Left lung (tissue), 14 donors: Measurements from ENCODE around the gene RBBP8. TPM values are rescaled to one million over a fixed set of nuclear protein-coding genes. Genes with fewer than 3 reads are reported as not detected.
"Not testable (repeated sequence)": the region's sequence is repeated elsewhere in the genome, so short reads cannot be mapped to it uniquely, and the experiment has no call there.

Source experiments
- ATAC-seq: fragments of 200-7000 bp; cut with Tn5 transposase; one replicate; pipeline ENCODE4 v1.9.1; 2020; ENCODE audit warnings: moderate library complexity
- DNase-seq, 4 donors: peaks; one replicate each; pipeline ENCODE4 v3.0.0-alpha.2; 2013 to 2020
- H3K27ac ChIP-seq, 2 donors: fragments of 200-600 bp; sonication (generic) in 1 of 2; one replicate each; pipeline versions ENCODE4 v1.5.0 to v1.8.0; 2020 to 2021
- H3K27me3 ChIP-seq, 2 donors: fragments of 200-600 bp; sonication (generic) in 1 of 2; one replicate each; pipeline versions ENCODE4 v1.5.0 to v1.8.0; 2020 to 2021
- H3K36me3 ChIP-seq, 2 donors: fragments of 200-600 bp; sonication (generic) in 1 of 2; one replicate each; pipeline versions ENCODE4 v1.5.0 to v1.8.0; 2020 to 2021
- H3K4me1 ChIP-seq, 2 donors: fragments of 200-600 bp; one replicate each; pipeline ENCODE4 v1.8.0; 2021
- H3K4me3 ChIP-seq, 2 donors: fragments of 200-600 bp; sonication (generic) in 1 of 2; one replicate each; pipeline versions ENCODE4 v1.5.0 to v1.8.0; 2020 to 2021; ENCODE audit warnings: mild to moderate bottlenecking in 1 of 2
- H3K9me3 ChIP-seq, 2 donors: fragments of 200-600 bp; sonication (generic) in 1 of 2; one replicate each; pipeline versions ENCODE4 v1.5.0 to v1.8.0; 2020 to 2021
- intact Hi-C, 2 donors: fragments of 100-400 bp; cut with DNase I; formaldehyde crosslinking; loops; one replicate each; pipeline versions ENCODE4 v1.11.2 to v1.14.2; 2022
- long read RNA-seq, 12 donors: library from polyadenylated mRNA in 2 of 12; unstranded in 2 of 12; transcript quantifications; one replicate each; pipeline ENCODE4 v2.0.0 and lab custom pipeline, GENCODE V29; 2019 to 2026
- polyA plus RNA-seq, 6 donors: library from polyadenylated mRNA; unstranded; fragments of 120-200 nt; gene quantifications; one replicate each; pipeline ENCODE4 v1.2.1, GENCODE V29; 2013; ENCODE audit not compliant: insufficient read length in 6 of 6
- total RNA-seq, 2 donors: library from RNA; stranded (reverse); fragmentation: NEBNext Ultra II Directional; extraction: Animal tissue kit (Norgen Biotek cat#: 25700); gene quantifications; one replicate each; pipeline ENCODE4 v1.2.1, GENCODE V29; 2021
- TF ChIP-seq, protein P1 (sequence below), 2 donors: fragments of 200-600 bp; sonication (generic) in 1 of 2; IDR thresholded peaks; one replicate each; pipeline versions ENCODE4 v1.5.0 to v1.8.0; 2021; ENCODE audit warnings: antibody characterized with exemption in 2 of 2
- donor health status: DM: no; HTN: yes; CAD: no.
- donor health status: DM: no; HTN: no; CAD: no.

RBBP8 gene
- total RNA-seq (10 to 100 TPM; 47.6 to 47.7 TPM), polyA plus RNA-seq (10 to 100 TPM; 24.6 to 33.7 (median 30.8) TPM)
- long read RNA-seq, donor 1, partial matches to known transcripts: 0 of 2 reads
- long read RNA-seq, donor 1, other reads (novel, unspliced or antisense): 0 of 2 reads
- long read RNA-seq, donor 2, partial matches to known transcripts: 0 of 1 reads
- long read RNA-seq, donor 2, other reads (novel, unspliced or antisense): 0 of 1 reads
- long read RNA-seq, donor 3, partial matches to known transcripts: 0 of 1 reads
- long read RNA-seq, donor 3, other reads (novel, unspliced or antisense): 0 of 1 reads
- long read RNA-seq, donor 4, partial matches to known transcripts: 3 of 4 reads
- long read RNA-seq, donor 4, other reads (novel, unspliced or antisense): 1 of 4 reads
- long read RNA-seq, donor 5, partial matches to known transcripts: 0 of 1 reads
- long read RNA-seq, donor 5, other reads (novel, unspliced or antisense): 0 of 1 reads
- long read RNA-seq, donor 6, partial matches to known transcripts: 0 of 2 reads
- long read RNA-seq, donor 6, other reads (novel, unspliced or antisense): 0 of 2 reads
- long read RNA-seq, donor 7, partial matches to known transcripts: 0 of 1 reads
- long read RNA-seq, donor 7, other reads (novel, unspliced or antisense): 0 of 1 reads
- long read RNA-seq, donor 8, partial matches to known transcripts: 0 of 4 reads
- long read RNA-seq, donor 8, other reads (novel, unspliced or antisense): 0 of 4 reads
- long read RNA-seq, donor 9: 0 reads
- long read RNA-seq, donor 10, partial matches to known transcripts: 1 of 2 reads
- long read RNA-seq, donor 10, other reads (novel, unspliced or antisense): 1 of 2 reads
- long read RNA-seq, donor 11: 0 reads
- long read RNA-seq, donor 12, partial matches to known transcripts: 0 of 1 reads
- long read RNA-seq, donor 12, other reads (novel, unspliced or antisense): 0 of 1 reads

DNA sequence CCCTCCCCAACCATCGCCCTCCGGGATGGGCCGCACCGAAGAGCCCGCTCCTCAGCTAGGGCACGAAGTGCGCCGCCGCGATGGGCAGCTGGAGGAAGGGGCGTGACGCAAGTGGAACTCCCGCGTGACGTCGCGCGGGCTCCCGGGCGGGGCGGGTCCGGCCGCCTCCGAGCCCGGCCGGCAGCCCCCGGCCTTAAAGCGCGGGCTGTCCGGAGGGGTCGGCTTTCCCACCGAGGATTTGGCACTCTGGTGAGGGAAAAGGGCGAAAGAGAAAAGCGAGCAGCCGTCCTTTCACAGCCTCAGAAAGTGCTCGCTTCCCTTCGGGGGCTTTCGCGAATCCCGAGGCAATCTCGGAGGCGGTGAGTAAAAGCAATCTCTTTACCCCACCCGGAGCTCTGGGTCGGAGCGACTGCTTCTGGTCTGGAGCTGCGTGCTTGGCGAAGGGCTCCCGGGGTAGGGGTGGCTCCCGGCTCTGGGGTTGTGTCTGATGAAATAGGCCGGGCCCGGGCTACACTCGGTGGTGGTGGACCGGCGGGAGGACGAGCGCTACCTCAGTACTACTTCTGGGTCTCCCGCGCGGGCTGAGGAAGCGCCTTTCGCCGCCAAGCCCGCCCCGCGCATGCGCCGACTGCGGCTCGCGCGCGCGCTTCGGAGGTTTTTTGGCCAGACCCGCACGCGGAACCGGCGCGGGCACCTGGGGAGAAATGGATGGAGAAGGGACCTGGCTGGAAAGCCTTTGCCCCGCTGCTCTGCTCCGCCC, at the start of gene RBBP8:
TSS of gene RBBP8 (plus strand) at position 123 of the 760 bp plus-strand sequence. CDS start 3,524 bp downstream, outside the sequence.
- H3K36me3 ChIP-seq: peaks cover 0 to 16% of the 10 kb centered on the region in 2 donors
- H3K4me1 ChIP-seq: peaks cover 0 to 20% of the 10 kb centered on the region in 2 donors
- peak within 1 kb of the TSS; percentile 96 for H3K27ac ChIP-seq
- H3K4me3 ChIP-seq: peak within 1 kb of the TSS; percentile 82 to 96
- ATAC-seq (peak; percentile 96), DNase-seq (peak; percentile 90 to 98 (median 92))
- no peaks in the 10 kb centered on the region for H3K9me3 ChIP-seq
- intact Hi-C loops: no loop called here
- no peaks in the 10 kb centered on the region for H3K27me3 ChIP-seq
- TF ChIP-seq, protein P1, sequence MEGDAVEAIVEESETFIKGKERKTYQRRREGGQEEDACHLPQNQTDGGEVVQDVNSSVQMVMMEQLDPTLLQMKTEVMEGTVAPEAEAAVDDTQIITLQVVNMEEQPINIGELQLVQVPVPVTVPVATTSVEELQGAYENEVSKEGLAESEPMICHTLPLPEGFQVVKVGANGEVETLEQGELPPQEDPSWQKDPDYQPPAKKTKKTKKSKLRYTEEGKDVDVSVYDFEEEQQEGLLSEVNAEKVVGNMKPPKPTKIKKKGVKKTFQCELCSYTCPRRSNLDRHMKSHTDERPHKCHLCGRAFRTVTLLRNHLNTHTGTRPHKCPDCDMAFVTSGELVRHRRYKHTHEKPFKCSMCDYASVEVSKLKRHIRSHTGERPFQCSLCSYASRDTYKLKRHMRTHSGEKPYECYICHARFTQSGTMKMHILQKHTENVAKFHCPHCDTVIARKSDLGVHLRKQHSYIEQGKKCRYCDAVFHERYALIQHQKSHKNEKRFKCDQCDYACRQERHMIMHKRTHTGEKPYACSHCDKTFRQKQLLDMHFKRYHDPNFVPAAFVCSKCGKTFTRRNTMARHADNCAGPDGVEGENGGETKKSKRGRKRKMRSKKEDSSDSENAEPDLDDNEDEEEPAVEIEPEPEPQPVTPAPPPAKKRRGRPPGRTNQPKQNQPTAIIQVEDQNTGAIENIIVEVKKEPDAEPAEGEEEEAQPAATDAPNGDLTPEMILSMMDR (IDR thresholded peaks at IDR 0.05): no peak

DNA sequence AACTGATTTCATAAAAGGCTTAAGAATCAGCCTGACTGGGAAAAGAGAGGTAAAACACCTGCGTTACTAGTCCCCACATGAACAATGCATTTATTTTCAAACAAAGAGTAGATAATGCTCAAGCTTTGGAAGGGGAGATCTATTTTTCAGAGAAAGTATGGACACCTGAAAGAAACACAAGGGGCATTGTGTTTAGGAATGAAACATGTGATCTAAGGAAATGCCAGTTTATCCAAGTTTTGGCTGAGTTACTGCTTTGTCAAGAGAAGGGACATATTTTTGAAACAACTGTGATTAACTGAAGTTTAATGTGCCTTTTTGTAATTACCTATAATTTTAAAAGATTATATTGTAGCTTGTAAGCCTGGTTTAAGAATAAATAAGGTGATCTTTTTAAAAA, 49.3 kb upstream of the RBBP8 start:
- H3K4me3 ChIP-seq: no peak overlapping the region
- DNase-seq (no peak), ATAC-seq (no peak)
- no peaks in the 10 kb centered on the region for H3K27me3 ChIP-seq
- no peaks in the 10 kb centered on the region for H3K36me3 ChIP-seq
- TF ChIP-seq, protein P1 (IDR thresholded peaks at IDR 0.05): no peak
- no peaks in the 10 kb centered on the region for H3K4me1 ChIP-seq
- intact Hi-C loops: no loop called here
- H3K27ac ChIP-seq: no peak overlapping the region
- H3K9me3 ChIP-seq: peaks cover 0 to 2% of the 10 kb centered on the region in 2 donors

DNA sequence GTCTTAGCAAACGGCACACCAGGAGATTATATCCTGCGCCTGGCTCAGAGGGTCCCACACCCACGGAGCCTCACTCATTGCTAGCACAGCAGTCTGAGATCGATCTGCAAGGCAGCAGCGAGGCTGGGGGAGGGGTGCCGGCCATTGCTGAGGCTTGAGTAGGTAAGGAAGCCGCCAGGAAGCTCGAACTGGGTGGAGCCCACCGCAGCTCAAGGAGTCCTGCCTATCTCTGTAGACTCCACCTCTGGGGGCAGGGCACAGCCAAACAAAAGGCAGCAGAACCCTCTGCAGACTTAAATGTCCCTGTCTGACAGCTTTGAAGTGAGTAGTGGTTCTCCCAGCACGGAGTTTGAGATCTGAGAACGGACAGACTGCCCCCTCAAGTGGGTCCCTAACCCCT, 47.4 kb upstream of the RBBP8 start:
- H3K27ac ChIP-seq, ATAC-seq, H3K36me3 ChIP-seq, intact Hi-C loops, H3K4me3 ChIP-seq, H3K9me3 ChIP-seq, H3K4me1 ChIP-seq, H3K27me3 ChIP-seq: not testable (repeated sequence)
- peak in 1 of 4 donors; percentile 37 for DNase-seq

DNA sequence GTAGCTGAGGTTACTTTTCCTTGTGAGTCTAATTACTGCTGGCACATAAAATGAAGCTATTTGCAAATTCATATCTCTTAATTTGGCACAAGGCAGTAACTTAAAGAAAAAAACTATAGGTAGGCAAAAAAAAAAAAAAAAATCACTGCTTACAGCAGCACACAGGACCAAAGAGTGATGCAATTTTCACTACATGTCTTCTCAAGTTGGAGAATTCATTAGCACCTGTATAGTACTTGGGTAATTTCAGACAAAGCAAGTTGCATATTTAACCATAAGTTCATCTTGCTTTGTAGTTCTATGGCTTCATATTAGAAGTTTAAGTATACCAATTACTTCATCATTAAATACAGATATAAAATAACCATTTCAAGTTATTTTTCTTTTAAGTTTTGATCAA, 33.7 kb upstream of the RBBP8 start:
- intact Hi-C loops: no loop called here
- Histone ChIP-seq H3K9me3 (peaks cover 0 to 5% of the 10 kb centered on the region in 2 donors), H3K4me1 (no peaks in the 10 kb centered on the region), H3K27ac (no peak overlapping the region), H3K27me3 (no peaks in the 10 kb centered on the region), H3K4me3 (no peak overlapping the region), H3K36me3 (no peaks in the 10 kb centered on the region)
- ATAC-seq (no peak), DNase-seq (no peak)
- TF ChIP-seq, protein P1 (IDR thresholded peaks at IDR 0.05): no peak

DNA sequence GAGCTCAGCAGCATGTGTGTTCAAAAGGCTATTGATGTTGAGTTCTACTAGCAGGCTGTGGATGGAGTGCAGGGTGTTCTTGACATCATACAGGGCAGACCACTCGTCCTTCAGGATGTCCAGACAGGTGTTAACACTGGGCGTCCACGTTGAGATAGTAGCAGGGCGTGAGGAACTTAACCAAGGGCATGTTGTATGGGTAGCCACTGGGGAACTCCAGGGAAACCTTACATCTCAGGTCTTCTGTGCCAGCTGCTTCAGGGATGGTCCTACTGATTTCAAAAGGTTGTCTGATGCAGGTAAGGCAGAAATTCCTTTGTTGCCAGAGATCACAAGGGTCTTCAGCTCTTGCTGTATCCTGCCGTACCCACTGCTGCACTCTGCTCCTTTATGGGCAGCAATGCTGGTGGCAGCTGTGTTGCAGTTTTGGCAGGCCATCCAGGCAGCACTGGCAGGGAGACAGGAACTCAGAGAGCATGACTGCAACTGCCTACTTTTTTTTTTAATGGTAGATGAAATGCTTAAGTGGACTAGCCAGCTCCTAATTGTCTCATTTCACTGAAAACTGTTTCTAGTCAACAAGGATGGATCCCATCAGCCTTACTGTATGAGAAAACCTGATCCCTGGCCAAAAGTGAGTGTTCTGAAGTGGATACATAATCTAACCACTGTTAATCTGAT, 32.4 kb upstream of the RBBP8 start:
- Histone ChIP-seq H3K27ac (no peak overlapping the region), H3K4me3 (no peak overlapping the region), H3K9me3 (peaks cover 0 to 5% of the 10 kb centered on the region in 2 donors), H3K27me3 (no peaks in the 10 kb centered on the region), H3K4me1 (no peaks in the 10 kb centered on the region), H3K36me3 (no peaks in the 10 kb centered on the region)
- TF ChIP-seq, protein P1 (IDR thresholded peaks at IDR 0.05): no peak
- ATAC-seq (no peak), DNase-seq (peak in 2 of 4 donors; percentile 30 to 56)
- intact Hi-C loops: no loop called here
